Keratinocyte (primary cell): ENCODE results near the gene CRISPLD2.

Experiments
- CTCF ChIP-seq, 3 experiments: IDR thresholded peaks in 1 of 3; conservative IDR thresholded peaks in 1 of 3; optimal IDR thresholded peaks in 1 of 3; 2 replicates in 2 of 3; 3 replicates in 1 of 3; pipeline versions ENCODE3 to v1.5.1; 2011; ENCODE audit warnings: low read length in 3 of 3, mild to moderate bottlenecking in 3 of 3, moderate library complexity in 2 of 3, control low read depth in 1 of 3, inconsistent platforms in 1 of 3; ENCODE audit not compliant: insufficient read depth in 2 of 3; ENCODE audit errors: extremely low read depth in 1 of 3
- EZH2 ChIP-seq: IDR thresholded peaks from one replicate; pipeline ENCODE4 v1.6.1; 2012; ENCODE audit warnings: inconsistent platforms, mild to moderate bottlenecking, low read length, moderate library complexity

DNA sequence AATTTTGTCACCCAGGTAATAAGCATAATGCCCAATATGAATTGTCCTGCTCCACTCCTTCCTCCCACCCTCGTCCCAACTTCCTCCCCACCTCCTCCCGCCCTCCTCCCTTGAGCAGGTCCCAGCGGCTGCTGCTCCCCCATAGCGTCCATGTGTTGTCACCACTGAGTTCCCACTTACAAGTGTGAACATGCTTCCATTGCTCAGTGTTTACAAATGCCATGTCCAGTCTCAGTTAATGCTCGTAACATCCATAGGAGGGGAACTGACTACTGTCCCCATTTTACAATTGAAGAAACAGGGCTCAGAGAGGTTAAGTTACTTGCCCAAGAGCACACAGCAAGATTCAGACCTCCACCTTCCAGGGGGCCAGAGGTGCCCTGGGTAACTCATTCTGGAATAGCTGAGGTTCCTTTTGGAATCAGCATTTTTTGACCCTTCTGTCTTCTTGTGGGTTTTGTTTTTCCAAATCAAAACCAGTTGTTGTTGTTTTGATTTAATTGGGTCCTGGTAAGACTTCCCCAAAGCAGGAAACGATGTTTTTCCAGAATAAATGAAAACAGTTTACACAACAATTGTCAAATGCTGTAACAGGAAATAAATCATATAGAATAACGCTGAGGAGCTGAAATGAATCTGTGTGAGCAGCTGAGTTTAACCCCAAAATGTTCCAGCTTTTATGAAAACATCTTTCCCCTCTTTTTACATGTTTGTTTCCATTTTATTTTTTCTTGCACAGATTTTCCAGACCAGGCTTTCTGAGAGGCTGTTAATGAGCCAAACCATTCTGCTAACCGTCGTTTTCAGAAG lies 117.6 kb downstream of the CRISPLD2 start:
- no peak for TF ChIP-seq CTCF (optimal IDR thresholded peaks at IDR 0.05 in 1 of 3, IDR thresholded peaks at IDR 0.05 in 1 of 3, conservative IDR thresholded peaks at IDR 0.05 in 1 of 3; ENCODE audit: extremely low read depth in 1 of 3, insufficient read depth in 2 of 3, low read length in 3 of 3)
- no peak for TF ChIP-seq EZH2
